D341Med (cell line): Measurements from ENCODE around the gene ATF7.
A peak's percentile ranks its signal among the peaks of the same experiment; 100 is the strongest.
"Not testable (repeated sequence)": the region's sequence is repeated elsewhere in the genome, so short reads cannot be mapped to it uniquely, and the experiment has no call there.

Experiments
- DNase-seq: peaks from one replicate; pipeline ENCODE4 v3.0.0; 2012; ENCODE audit warnings: low spot score

The ATF7 gene

DNA sequence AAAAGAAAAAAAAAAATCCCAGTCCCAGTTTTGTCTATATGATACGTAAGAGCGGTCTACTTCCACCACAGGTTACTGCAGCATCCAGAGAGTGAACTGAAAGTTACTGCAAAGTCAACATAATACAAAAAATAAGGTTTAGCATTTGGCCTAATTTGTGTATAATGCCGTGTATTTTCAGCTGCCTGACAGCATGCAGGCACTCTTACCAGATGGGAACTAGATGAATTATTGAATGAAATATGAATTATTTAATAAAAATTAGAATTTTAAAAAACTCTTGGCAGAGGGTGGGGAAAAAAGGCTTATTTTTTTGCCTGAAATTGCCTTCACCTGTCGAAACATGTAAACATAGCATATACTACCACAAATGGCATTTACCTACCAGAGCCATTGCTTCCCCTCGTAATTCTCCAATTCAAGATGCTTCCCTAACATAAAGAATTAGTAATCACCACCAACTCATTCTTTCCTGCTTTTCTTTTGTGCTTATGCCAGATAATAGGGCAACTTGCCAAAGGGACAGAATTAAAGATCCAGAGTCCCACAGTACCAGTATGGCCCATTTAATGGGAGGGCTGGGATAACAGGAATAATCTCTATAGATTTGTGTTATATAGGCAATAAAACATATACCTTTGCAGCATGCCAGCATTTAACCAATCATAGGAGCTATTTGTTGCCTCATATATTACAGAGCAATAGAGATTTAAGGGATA, 31.1 kb downstream of the ATF7 start:
- DNase-seq, result no peak

DNA sequence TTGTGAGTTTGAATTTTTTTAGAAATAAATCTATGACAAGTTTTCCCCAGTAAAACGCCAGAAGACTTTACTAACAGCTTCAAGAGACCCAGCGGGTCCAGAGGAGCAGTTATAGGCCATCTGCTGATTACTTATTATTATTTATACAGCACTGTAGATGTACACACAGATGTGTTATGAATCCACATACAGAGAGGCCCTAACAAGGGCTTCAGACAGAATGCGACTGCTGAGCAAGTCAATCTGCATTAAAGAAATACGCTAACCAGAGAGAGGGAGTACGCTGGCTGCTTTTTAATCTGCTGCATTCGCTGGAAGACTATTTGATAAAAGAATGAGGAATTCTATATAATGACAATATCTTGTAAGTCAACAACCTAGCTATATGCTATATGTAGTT, 32.5 kb downstream of the ATF7 start:
- no peak for DNase-seq

- DNase-seq, result no peak
These were observed 33.2 kb downstream of the ATF7 start for GRCh38 chr12:53593031-53593430.

GRCh38 chr12:53592426-53592825, 33.8 kb downstream of the ATF7 start:
- no peak for DNase-seq

DNA sequence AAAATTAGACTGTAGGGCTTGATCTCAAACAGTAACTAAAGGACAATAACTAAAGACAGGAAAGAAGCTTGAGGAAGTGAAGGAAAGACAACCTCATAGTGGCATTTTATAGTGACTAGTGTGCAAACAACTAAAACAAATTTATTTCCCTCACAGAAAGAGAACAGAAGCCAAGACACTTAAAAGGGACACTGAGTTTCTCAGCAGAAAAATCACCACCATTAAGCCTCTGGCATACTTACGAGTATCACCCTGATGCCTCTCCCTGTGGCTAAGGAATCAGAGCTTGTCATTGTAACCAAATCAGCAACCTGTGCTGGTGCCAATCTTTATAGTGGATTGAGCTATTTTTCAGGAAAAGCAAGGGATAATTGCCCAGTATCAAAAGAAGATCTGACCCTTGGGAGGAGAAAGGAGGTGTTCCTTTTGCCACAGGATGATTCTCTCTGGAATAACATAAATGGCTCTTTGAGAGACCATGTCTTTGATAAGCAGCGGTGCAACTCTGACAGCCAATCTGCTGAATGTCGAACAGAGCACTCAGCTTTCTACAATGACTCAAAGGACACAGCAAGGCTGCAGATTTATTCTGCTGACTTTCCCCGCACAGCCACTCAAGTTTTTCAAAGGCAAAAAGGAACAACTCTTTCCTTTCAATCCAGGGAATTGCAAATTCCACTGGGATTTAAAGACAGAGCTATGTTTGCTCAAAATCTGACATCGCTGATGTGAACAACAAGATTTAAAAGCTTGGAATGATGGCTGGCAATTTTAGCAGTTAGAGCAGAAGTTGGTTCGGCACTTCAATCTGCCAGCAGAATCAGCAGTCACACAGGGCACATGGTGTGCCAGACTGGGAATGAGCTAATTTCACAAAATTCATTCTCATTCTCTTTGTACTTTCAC, 34.6 kb downstream of the ATF7 start:
- DNase-seq, result no peak

DNA sequence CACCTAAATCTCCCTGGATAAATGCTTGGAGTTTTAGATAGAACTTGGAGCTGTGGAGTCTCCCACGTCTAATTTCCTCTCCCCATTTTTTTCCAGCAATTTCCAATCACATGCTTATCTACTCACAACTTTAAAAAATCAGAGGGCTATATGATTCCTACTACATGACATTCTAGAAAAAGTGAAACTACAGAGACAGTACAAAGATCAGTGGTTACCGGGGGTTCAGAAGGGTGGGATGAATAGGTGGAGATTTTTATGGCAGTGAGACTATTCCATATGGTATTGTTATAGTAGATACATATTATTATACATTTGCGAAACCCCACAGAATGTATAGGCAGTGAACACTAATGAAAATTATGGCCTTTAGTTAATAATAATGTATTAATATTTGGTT, 35.5 kb downstream of the ATF7 start:
- DNase-seq, result no peak

GRCh38 chr12:53589915-53590314, 36.3 kb downstream of the ATF7 start:
- DNase-seq, result no peak

DNA sequence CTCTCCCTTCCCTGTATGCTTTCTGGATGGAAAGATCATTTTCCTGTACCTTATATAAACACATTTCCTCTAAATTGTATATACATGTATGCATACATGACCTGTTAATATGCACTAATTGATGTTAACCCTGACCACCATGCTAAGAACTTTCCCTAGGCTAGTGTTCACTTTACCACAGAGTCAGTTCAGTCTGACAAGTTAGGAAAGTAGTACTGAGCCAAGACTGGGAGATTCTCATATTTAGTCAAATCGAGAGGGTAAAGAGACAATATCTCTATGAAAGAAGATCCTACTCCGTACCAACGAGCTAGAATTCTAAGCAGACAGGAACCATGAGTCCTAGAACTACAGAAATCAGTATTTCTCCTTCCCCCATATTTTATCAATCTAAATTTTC, 36.8 kb downstream of the ATF7 start:
- no peak for DNase-seq

DNA sequence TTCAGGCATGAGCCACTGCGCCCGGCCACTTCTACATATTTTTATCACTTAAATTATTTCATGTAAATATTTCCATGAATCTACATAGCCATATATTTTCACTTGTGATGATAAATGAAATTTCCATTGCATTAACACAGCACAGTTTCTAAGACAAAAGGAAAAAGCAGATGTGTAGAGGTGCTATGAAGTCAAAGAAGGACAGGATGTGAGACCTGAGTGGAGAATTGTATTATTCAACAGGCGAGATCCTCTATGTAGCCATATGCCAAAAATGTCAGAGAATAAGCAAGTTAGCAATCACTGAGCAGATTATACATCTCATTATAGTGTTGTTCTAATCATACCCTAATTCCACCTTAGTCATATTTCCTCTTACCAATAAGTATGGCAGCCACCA, 38.1 kb downstream of the ATF7 start:
- no peak for DNase-seq

DNA sequence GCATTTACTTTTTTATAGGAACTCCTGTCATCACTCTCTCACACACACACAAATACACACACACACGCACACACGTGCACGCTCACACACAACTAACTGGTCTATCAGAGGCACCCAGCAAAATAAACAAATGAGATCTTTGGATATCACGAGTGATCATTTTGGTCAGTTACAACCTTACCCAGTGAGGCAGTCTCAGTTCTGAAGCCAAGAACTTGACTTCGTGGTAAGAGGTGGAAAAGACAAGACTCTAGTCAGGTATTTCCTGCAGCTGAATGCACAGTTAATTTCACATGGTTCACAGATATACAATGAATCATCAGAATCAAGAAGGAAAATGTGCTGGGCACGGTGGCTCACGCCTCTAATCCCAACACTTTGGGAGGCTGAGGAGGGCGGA, 39.4 kb downstream of the ATF7 start:
- no peak for DNase-seq

DNA sequence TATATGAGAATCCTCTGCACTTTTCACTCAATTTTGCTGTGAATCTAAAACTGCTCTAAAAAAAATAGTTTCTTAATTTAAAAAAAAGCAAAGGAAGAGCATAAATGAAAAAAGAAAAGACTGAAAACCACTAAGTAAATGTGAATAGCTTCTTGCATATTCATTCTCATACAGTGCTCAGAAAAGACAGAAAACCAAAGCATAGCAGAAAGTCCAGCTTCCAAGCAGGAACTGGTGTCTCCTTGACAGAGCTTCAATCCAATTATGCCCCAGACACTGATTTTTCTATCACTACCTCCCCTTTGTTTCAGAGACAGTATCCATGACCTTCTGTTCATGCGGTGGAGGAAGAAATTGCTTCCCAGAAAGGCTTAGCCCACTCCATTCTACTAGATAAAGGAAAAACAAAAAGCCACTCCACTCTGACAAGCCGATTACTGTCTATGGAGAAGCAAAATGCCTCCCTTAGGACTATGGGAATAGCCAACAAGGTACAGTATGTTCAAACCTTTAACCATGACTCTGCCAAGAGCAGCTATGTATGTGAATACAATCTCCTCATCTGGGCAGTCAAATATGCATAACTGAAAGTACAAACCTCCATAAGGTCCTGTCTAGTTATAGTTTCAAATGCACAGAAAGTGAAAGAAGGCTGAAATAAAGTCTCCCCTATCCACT, 40.6 kb downstream of the ATF7 start:
- peak; percentile 52 for DNase-seq

GRCh38 chr12:53579545-53579955, 46.6 kb downstream of the ATF7 start:
- DNase-seq, result no peak

- no peak for DNase-seq
These were observed 47.4 kb downstream of the ATF7 start for GRCh38 chr12:53578783-53579182.

DNA sequence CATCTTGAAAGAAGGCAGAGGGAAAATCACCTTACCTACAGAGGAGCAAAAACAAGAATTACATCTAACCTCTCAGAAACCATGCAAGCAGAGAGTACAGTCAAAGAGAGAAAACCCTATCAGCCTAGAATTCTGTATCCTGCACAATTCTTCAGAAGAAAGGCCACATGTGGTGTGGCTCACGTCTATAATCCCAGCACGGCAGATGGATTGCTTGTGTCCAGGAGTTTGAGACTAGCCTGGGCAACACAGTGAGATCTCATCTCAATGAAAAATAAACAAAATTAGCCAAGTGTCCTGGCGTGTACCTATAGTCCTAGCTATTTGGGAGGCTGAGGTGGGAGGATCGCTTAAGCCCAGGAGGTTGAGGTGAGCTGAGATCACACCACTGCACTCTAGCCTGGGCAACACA, 48.2 kb downstream of the ATF7 start:
- DNase-seq, result no peak

- DNase-seq, result no peak
These were observed 50.5 kb downstream of the ATF7 start for GRCh38 chr12:53575502-53576249.

- DNase-seq, result no peak
These were observed 53.9 kb downstream of the ATF7 start for GRCh38 chr12:53572134-53572758.

DNA sequence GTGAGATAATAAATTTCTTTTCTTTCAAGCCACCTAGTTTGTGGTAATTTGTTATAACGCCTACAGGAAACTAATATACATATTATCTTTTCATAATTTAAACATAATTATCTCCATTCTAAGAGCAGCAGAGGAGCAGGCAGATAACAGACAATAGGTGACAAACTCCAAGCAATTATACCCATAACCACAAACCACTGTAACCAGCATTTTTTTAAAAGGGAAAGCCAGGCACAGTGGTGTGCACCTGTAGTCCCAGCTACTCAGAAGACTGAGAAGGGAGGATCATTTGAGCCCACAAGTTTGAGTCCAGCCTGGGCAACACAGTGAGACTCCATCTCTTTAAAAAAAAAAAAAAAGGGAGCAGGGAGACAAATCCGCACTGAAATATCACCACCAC, 54.9 kb downstream of the ATF7 start:
- no peak for DNase-seq

DNA sequence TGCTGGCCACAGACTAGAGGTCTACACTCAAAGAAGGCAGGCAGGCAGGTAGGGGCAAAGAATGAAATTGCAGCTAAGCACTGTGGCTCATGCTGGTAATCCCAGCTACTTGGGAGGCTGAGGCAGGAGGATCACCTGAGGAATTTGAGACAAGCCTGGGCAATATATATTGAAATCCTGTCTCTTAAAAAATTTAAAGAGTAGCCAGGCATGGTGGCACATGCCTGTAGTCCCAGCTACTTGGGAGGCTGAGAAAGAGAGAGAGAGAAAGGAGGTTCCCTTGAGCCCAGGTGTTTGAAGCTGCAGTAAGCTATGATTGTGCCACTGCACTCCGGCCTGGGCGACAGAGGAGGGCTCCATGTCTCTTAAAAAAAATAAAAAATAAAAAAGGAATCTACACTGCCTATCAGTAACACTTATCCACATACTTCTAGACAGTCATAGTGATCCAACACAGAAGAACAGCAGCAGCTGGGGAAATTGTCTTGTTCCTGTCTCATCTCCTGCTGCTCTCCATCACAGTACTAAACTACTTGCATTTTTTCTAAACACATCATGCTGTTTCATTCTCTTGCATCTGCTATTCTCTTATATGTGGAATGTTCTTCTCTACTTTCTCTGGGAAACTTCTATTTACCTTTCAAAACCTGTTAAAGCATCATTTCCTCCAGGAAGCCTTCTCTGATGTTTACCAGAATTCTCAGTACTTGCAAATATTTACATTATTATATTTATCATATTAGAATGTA, 57.2 kb downstream of the ATF7 start:
- DNase-seq, result no peak

DNA sequence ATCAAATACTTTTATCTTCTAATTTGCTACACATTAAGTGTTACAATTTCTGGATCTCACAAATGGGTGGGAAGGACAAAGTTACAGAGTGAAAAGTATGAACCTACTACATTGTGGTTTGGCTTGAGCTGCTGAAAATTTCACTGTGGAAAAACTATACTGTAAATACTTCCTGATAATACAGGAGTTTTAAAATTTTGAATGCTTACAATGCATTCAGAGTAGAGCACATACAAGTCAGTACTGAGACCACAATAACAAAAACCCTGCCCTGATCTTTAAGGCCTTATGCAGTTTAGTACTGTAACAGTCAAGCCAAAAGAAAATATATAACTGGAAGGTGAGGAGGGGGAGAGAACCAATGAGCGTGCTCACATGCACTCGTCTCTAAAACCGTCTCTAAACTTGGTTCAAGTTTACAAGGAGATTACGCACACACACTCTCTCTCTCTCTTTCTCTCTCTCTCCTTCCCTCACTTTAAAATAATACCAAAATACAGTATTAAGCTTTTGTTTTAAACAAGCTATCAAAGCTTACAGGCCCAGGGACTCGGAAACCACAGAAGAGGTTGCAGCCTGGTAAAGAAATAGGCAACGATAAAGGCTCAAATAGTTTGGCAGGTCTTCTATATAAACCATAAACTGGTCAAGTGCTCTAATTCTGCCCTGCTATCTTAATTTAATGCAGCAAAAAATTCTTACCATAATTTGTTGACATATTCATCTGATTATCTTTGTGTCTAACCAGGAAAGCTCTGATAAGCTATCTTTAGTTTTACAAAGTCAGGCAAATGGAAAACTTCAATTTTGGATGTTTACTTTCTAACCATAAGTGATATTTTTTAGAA, 58.0 kb downstream of the ATF7 start:
- no peak for DNase-seq

DNA sequence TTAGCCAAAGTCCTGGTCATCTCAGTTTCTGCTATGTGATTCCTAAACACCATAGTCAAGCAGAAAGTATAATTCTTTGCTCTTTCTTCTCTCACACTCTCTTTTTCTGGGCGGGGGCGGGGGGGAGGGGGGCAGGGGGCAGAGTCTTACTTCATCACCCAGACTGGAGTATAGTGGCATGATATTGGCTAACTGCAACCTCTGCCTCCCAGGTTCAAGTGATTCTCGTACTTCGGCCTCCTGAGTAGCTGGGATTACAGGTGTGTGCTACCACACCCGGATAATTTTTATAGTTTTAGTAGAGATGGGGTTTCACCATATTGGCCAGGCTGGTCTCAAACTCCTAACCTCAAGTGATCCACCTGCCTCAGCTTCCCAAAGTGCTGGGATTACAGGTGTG, 60.8 kb downstream of the ATF7 start:
- DNase-seq, result not testable (repeated sequence)
